ENCODE measurements around the gene RASGEF1B. TPM values are rescaled to one million over a fixed set of nuclear protein-coding genes. Genes with fewer than 3 reads are reported as not detected.
A peak's percentile ranks its signal among the peaks of the same experiment; 100 is the strongest.

The RASGEF1B gene
- total RNA-seq, 1 donor from 2014 or later = 7.2 TPM

- no peak overlapping the region for H3K27ac Mint-ChIP-seq
- H3K4me3 Mint-ChIP-seq = no peak overlapping the region
- TF ChIP-seq CTCF (IDR thresholded peaks at IDR 0.05; ENCODE audit: unreplicated experiment) = no peak
- H3K9me3 Mint-ChIP-seq = no peaks in the 10 kb centered on the region
- no peak for DNase-seq (ENCODE audit: low spot score in 2 of 2, unreplicated experiment in 2 of 2)
- H3K27me3 Mint-ChIP-seq (ENCODE audit: low read depth) = no peaks in the 10 kb centered on the region
- H3K36me3 Mint-ChIP-seq = no peaks in the 10 kb centered on the region
- peaks cover 61% of the 10 kb centered on the region for H3K4me1 Mint-ChIP-seq
Measured at GRCh38 chr4:81459228-81459627, 12.5 kb downstream of the RASGEF1B start.

- H3K36me3 Mint-ChIP-seq = peaks cover 10% of the 10 kb centered on the region
- no peak overlapping the region for H3K4me3 Mint-ChIP-seq
- TF ChIP-seq CTCF (IDR thresholded peaks at IDR 0.05; ENCODE audit: unreplicated experiment) = no peak
- DNase-seq (ENCODE audit: low spot score in 2 of 2, unreplicated experiment in 2 of 2) = no peak
- H3K27ac Mint-ChIP-seq = no peak overlapping the region
- no peaks in the 10 kb centered on the region for H3K9me3 Mint-ChIP-seq
- H3K27me3 Mint-ChIP-seq (ENCODE audit: low read depth) = no peaks in the 10 kb centered on the region
- peaks cover 60% of the 10 kb centered on the region for H3K4me1 Mint-ChIP-seq
Measured at GRCh38 chr4:81457921-81458520, 13.7 kb downstream of the RASGEF1B start.

- no peak for TF ChIP-seq CTCF (IDR thresholded peaks at IDR 0.05; ENCODE audit: unreplicated experiment)
- no peak for DNase-seq (ENCODE audit: low spot score in 2 of 2, unreplicated experiment in 2 of 2)
- Mint-ChIP-seq H3K9me3 (no peaks in the 10 kb centered on the region), H3K4me3 (no peak overlapping the region), H3K27ac (no peak overlapping the region), H3K27me3 (ENCODE audit: low read depth) (no peaks in the 10 kb centered on the region), H3K36me3 (peaks cover 10% of the 10 kb centered on the region), H3K4me1 (peaks cover 58% of the 10 kb centered on the region)
Measured at GRCh38 chr4:81457345-81457744, 14.4 kb downstream of the RASGEF1B start.

- TF ChIP-seq CTCF (IDR thresholded peaks at IDR 0.05; ENCODE audit: unreplicated experiment) = no peak
- no peak for DNase-seq (ENCODE audit: low spot score in 2 of 2, unreplicated experiment in 2 of 2)
- Mint-ChIP-seq H3K27ac (peak overlapping the region; percentile 4), H3K36me3 (peaks cover 10% of the 10 kb centered on the region), H3K4me3 (no peak overlapping the region), H3K9me3 (no peaks in the 10 kb centered on the region), H3K27me3 (ENCODE audit: low read depth) (no peaks in the 10 kb centered on the region), H3K4me1 (peaks cover 53% of the 10 kb centered on the region)
Measured at GRCh38 chr4:81455897-81456296, 15.8 kb downstream of the RASGEF1B start.

GRCh38 chr4:81454948-81455347 is 16.8 kb downstream of the RASGEF1B start:
- H3K4me3 Mint-ChIP-seq = no peak overlapping the region
- no peak for DNase-seq (ENCODE audit: low spot score in 2 of 2, unreplicated experiment in 2 of 2)
- no peaks in the 10 kb centered on the region for H3K27me3 Mint-ChIP-seq (ENCODE audit: low read depth)
- no peak for TF ChIP-seq CTCF (IDR thresholded peaks at IDR 0.05; ENCODE audit: unreplicated experiment)
- peaks cover 47% of the 10 kb centered on the region for H3K4me1 Mint-ChIP-seq
- peaks cover 10% of the 10 kb centered on the region for H3K36me3 Mint-ChIP-seq
- H3K27ac Mint-ChIP-seq = no peak overlapping the region
- H3K9me3 Mint-ChIP-seq = no peaks in the 10 kb centered on the region

GRCh38 chr4:81454499-81454898 is 17.2 kb downstream of the RASGEF1B start:
- H3K27ac Mint-ChIP-seq = no peak overlapping the region
- H3K27me3 Mint-ChIP-seq (ENCODE audit: low read depth) = no peaks in the 10 kb centered on the region
- TF ChIP-seq CTCF (IDR thresholded peaks at IDR 0.05; ENCODE audit: unreplicated experiment) = no peak
- H3K4me3 Mint-ChIP-seq = no peak overlapping the region
- H3K36me3 Mint-ChIP-seq = peaks cover 10% of the 10 kb centered on the region
- no peaks in the 10 kb centered on the region for H3K9me3 Mint-ChIP-seq
- peaks cover 46% of the 10 kb centered on the region for H3K4me1 Mint-ChIP-seq
- no peak for DNase-seq (ENCODE audit: low spot score in 2 of 2, unreplicated experiment in 2 of 2)
